ENCODE results near the gene ACTG1. TPM values are rescaled to one million over a fixed set of nuclear protein-coding genes. Genes with fewer than 3 reads are reported as not detected.

Gene ACTG1
- total and polyA plus RNA-seq, 2 of the 13 experiments (the other 11 are each of a cell fraction or from before 2014, with no cell fraction given), result 973 to 1,138 TPM

DNA sequence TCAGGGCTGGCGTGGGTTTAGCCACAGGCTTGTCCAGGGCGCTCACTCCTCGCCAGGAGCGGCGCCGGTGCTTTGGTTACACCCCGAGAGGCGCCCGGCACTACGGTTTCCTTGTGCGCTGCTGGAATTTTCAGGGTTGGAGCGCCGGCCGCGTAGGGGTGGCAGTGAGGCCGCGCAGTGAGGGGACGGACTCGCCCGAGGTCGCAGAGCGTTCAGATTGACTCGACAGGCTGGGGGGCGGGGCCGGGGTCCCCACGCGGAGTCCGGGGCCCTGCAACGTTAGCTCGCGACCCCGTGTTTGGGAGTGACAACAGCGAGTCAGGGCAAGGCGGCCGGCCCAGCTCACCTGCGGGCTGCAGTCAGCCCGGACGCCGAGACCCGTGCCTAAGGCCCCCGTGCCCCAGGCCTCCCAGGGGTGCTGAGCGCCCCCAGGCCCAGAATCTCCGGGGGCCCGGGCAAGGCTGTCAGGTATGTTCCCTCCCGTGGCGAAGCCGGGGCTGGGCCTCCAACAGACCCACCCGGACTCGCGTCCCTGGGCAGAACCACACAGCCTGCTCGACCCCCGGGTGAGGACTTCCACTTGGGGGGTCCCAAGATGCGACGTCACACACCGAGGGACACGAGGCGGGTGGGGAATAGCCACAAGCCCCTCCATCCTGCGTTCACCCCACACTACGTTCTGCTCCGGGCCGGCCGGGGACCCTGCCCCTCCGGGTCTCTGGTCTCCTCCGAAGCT lies 1.3 kb upstream of the ACTG1 start (continued):
- TF ChIP-seq ZNF136 (CRISPR knock-in tag; IDR thresholded peaks at IDR 0.05; ENCODE audit: low read depth) (no peak), ZNF619 (CRISPR knock-in tag; IDR thresholded peaks at IDR 0.05) (no peak), ZNF709 (CRISPR knock-in tag; IDR thresholded peaks at IDR 0.05) (peak; percentile 65; the same call in 1 of the 2 replicates), MYC (CRISPR knock-in tag; IDR thresholded peaks at IDR 0.05; ENCODE audit: borderline replicate concordance) (no peak; the same call in none of the 2 replicates), HOXA5 (CRISPR knock-in tag; IDR thresholded peaks at IDR 0.05) (0 out of 2 replicates have a peak, but pooled peaks have one; percentile 25), KAT2B (IDR thresholded peaks at IDR 0.05; ENCODE audit: borderline replicate concordance, low read depth, low read length) (no peak), PAX8 (CRISPR knock-in tag; IDR thresholded peaks at IDR 0.05; ENCODE audit: borderline replicate concordance) (no peak; the same call in 1 of the 2 replicates), ZNF577 (CRISPR knock-in tag; IDR thresholded peaks at IDR 0.05; ENCODE audit: borderline replicate concordance, low read depth) (no peak), ATAD3A (CRISPR knock-in tag; IDR thresholded peaks at IDR 0.05) (no peak), KDM6A (CRISPR knock-in tag; IDR thresholded peaks at IDR 0.05; ENCODE audit: low read depth) (no peak), ZNF570 (CRISPR knock-in tag; IDR thresholded peaks at IDR 0.05; ENCODE audit: borderline replicate concordance) (no peak), EED (CRISPR knock-in tag; IDR thresholded peaks at IDR 0.05) (no peak), ZNF230 (CRISPR knock-in tag; IDR thresholded peaks at IDR 0.05) (no peak), SP5 (CRISPR knock-in tag; IDR thresholded peaks at IDR 0.05; ENCODE audit: borderline replicate concordance, low read depth) (0 out of 2 replicates have a peak, but pooled peaks have one; percentile 46), GATAD1 (CRISPR knock-in tag; IDR thresholded peaks at IDR 0.05) (no peak), ISL2 (CRISPR knock-in tag; IDR thresholded peaks at IDR 0.05) (peak; percentile 14; the same call in 1 of the 2 replicates), ZNF790 (CRISPR knock-in tag; IDR thresholded peaks at IDR 0.05; ENCODE audit: borderline replicate concordance) (no peak; the same call in 1 of the 2 replicates), ZNF530 (CRISPR knock-in tag; IDR thresholded peaks at IDR 0.05; ENCODE audit: low read depth) (no peak), ZSCAN12 (CRISPR knock-in tag; IDR thresholded peaks at IDR 0.05) (no peak)
- TF ChIP-seq, protein P1, sequence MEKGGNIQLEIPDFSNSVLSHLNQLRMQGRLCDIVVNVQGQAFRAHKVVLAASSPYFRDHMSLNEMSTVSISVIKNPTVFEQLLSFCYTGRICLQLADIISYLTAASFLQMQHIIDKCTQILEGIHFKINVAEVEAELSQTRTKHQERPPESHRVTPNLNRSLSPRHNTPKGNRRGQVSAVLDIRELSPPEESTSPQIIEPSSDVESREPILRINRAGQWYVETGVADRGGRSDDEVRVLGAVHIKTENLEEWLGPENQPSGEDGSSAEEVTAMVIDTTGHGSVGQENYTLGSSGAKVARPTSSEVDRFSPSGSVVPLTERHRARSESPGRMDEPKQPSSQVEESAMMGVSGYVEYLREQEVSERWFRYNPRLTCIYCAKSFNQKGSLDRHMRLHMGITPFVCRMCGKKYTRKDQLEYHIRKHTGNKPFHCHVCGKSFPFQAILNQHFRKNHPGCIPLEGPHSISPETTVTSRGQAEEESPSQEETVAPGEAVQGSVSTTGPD (CRISPR knock-in tag; IDR thresholded peaks at IDR 0.05), result peak; percentile 2; the same call in 1 of the 2 replicates
- TF ChIP-seq, protein P2, sequence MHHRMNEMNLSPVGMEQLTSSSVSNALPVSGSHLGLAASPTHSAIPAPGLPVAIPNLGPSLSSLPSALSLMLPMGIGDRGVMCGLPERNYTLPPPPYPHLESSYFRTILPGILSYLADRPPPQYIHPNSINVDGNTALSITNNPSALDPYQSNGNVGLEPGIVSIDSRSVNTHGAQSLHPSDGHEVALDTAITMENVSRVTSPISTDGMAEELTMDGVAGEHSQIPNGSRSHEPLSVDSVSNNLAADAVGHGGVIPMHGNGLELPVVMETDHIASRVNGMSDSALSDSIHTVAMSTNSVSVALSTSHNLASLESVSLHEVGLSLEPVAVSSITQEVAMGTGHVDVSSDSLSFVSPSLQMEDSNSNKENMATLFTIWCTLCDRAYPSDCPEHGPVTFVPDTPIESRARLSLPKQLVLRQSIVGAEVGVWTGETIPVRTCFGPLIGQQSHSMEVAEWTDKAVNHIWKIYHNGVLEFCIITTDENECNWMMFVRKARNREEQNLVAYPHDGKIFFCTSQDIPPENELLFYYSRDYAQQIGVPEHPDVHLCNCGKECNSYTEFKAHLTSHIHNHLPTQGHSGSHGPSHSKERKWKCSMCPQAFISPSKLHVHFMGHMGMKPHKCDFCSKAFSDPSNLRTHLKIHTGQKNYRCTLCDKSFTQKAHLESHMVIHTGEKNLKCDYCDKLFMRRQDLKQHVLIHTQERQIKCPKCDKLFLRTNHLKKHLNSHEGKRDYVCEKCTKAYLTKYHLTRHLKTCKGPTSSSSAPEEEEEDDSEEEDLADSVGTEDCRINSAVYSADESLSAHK (CRISPR knock-in tag; IDR thresholded peaks at IDR 0.05; ENCODE audit: borderline replicate concordance), result no peak
- TF ChIP-seq, protein P3, sequence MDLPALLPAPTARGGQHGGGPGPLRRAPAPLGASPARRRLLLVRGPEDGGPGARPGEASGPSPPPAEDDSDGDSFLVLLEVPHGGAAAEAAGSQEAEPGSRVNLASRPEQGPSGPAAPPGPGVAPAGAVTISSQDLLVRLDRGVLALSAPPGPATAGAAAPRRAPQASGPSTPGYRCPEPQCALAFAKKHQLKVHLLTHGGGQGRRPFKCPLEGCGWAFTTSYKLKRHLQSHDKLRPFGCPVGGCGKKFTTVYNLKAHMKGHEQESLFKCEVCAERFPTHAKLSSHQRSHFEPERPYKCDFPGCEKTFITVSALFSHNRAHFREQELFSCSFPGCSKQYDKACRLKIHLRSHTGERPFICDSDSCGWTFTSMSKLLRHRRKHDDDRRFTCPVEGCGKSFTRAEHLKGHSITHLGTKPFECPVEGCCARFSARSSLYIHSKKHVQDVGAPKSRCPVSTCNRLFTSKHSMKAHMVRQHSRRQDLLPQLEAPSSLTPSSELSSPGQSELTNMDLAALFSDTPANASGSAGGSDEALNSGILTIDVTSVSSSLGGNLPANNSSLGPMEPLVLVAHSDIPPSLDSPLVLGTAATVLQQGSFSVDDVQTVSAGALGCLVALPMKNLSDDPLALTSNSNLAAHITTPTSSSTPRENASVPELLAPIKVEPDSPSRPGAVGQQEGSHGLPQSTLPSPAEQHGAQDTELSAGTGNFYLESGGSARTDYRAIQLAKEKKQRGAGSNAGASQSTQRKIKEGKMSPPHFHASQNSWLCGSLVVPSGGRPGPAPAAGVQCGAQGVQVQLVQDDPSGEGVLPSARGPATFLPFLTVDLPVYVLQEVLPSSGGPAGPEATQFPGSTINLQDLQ (CRISPR knock-in tag; IDR thresholded peaks at IDR 0.05), result no peak
- TF ChIP-seq, protein P4, sequence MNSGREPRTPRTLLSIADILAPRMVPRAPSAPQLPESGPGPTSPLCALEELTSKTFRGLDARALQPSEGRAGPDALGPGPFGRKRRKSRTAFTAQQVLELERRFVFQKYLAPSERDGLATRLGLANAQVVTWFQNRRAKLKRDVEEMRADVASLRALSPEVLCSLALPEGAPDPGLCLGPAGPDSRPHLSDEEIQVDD (CRISPR knock-in tag; IDR thresholded peaks at IDR 0.05; ENCODE audit: borderline replicate concordance), result no peak
